HEK293 (cell line): ENCODE measurements around the gene AMPD3.

Source experiments
- CTCF ChIA-PET: fragments of 350-600 bp; formaldehyde crosslinking; extraction: SDS; loops from one replicate; lab custom pipeline; 2021; ENCODE audit warnings: antibody characterized with exemption; lab: Yijun Ruan, JAX
- POLR2A ChIA-PET: fragments of 300-600 bp; formaldehyde crosslinking; extraction: SDS; loops from one replicate; lab custom pipeline; 2020; ENCODE audit warnings: antibody characterized with exemption, inconsistent platforms; lab: Yijun Ruan, JAX
- H3K27ac ChIP-seq: fragments of 200-500 bp; sonication (Bioruptor generic); 2 replicates; pipeline ENCODE4 v1.5.1; 2014; ENCODE audit warnings: low read depth, low read length, control low read depth, inconsistent platforms; ENCODE audit errors: extremely low read depth
- H3K36me3 ChIP-seq, 2 experiments: fragments of 200-500 bp in 1 of 2; sonication (Bioruptor generic) in 1 of 2; 1 replicate in 1 of 2; 2 replicates in 1 of 2; pipeline ENCODE4 v1.5.1; 2014 to 2017; ENCODE audit warnings: inconsistent platforms in 2 of 2, low read length in 2 of 2; ENCODE audit not compliant: control insufficient read depth in 2 of 2, insufficient read depth in 1 of 2
- H3K4me1 ChIP-seq: fragments of 200-500 bp; sonication (Bioruptor generic); 2 replicates; pipeline ENCODE4 v1.5.1; 2014; ENCODE audit warnings: mild to moderate bottlenecking, low read length, inconsistent platforms; ENCODE audit not compliant: control insufficient read depth, insufficient read depth
- H3K4me3 ChIP-seq: 2 replicates; pipeline ENCODE4 v1.5.1; 2011; ENCODE audit warnings: low read depth, mild to moderate bottlenecking, control low read depth, low read length, moderate library complexity
- H3K9me3 ChIP-seq: fragments of 200-500 bp; sonication (Bioruptor generic); 2 replicates; pipeline ENCODE4 v1.5.1; 2014; ENCODE audit warnings: low read depth, low read length, inconsistent platforms; ENCODE audit not compliant: control insufficient read depth, insufficient read depth
- BCL11A ChIP-seq: fragments of 450-650 bp; formaldehyde crosslinking; IDR thresholded peaks from 2 replicates; pipeline ENCODE4 v1.5.1; 2016; ENCODE audit warnings: low read depth, missing biosample characterization, missing genetic modification characterization
- GLIS1 ChIP-seq: fragments of 450-650 bp; formaldehyde crosslinking; IDR thresholded peaks from 2 replicates; pipeline ENCODE4 v1.5.1; 2016; ENCODE audit warnings: missing biosample characterization, missing genetic modification characterization
- MEIS1 ChIP-seq: sonication (generic); formaldehyde crosslinking; IDR thresholded peaks from 2 replicates; pipeline ENCODE4 v1.8.1; 2022; ENCODE audit warnings: missing genetic modification reagents, mild to moderate bottlenecking, borderline replicate concordance
- ZIC2 ChIP-seq: fragments of 450-650 bp; formaldehyde crosslinking; IDR thresholded peaks from 2 replicates; pipeline ENCODE4 v1.5.1; 2016; ENCODE audit warnings: missing biosample characterization, missing genetic modification characterization
- ZNF169 ChIP-seq: fragments of 450-650 bp; formaldehyde crosslinking; IDR thresholded peaks from 2 replicates; pipeline ENCODE4 v1.5.1; 2016; ENCODE audit warnings: missing biosample characterization, missing genetic modification characterization
- ZNF175 ChIP-seq: fragments of 450-650 bp; formaldehyde crosslinking; IDR thresholded peaks from 2 replicates; pipeline ENCODE4 v1.5.1; 2016; ENCODE audit warnings: missing biosample characterization, missing genetic modification characterization
- ZNF398 ChIP-seq: fragments of 450-650 bp; formaldehyde crosslinking; IDR thresholded peaks from 2 replicates; pipeline ENCODE4 v1.5.1; 2017; ENCODE audit warnings: missing biosample characterization, missing genetic modification characterization
- ZNF501 ChIP-seq: fragments of 450-650 bp; formaldehyde crosslinking; IDR thresholded peaks from 2 replicates; pipeline ENCODE4 v1.5.1; 2016; ENCODE audit warnings: missing biosample characterization, missing genetic modification characterization
- ZNF518A ChIP-seq: fragments of 450-650 bp; formaldehyde crosslinking; conservative IDR thresholded peaks from 2 replicates; pipeline ENCODE4 v1.5.1; 2016; ENCODE audit warnings: low read depth, missing biosample characterization, missing genetic modification characterization
- ZNF544 ChIP-seq: fragments of 450-650 bp; formaldehyde crosslinking; IDR thresholded peaks from 2 replicates; pipeline ENCODE4 v1.5.0; 2017; ENCODE audit warnings: missing biosample characterization, missing genetic modification characterization
- ZNF623 ChIP-seq: fragments of 450-650 bp; formaldehyde crosslinking; IDR thresholded peaks from 2 replicates; pipeline ENCODE4 v1.5.1; 2016; ENCODE audit warnings: missing biosample characterization, missing genetic modification characterization
- ZNF830 ChIP-seq: fragments of 450-650 bp; IDR thresholded peaks from 2 replicates; pipeline ENCODE4 v1.5.0; 2018; ENCODE audit warnings: missing biosample characterization, missing genetic modification characterization, low read depth, mild to moderate bottlenecking, moderate library complexity
- TF ChIP-seq, protein P1 (sequence below): fragments of 450-650 bp; formaldehyde crosslinking; IDR thresholded peaks from 2 replicates; pipeline ENCODE4 v1.5.1; 2016; ENCODE audit warnings: missing biosample characterization, missing genetic modification characterization
- TF ChIP-seq, protein P2 (sequence below): fragments of 450-650 bp; formaldehyde crosslinking; IDR thresholded peaks from 2 replicates; pipeline ENCODE4 v1.5.1; 2016; ENCODE audit warnings: missing biosample characterization, missing genetic modification characterization, borderline replicate concordance

Gene AMPD3

GRCh38 chr11:10498426-10499250, 43.6 kb downstream of the AMPD3 start:
- TF ChIP-seq ZNF169 (tag by site-specific recombination) (no peak), ZNF830 (tag by site-specific recombination) (no peak), ZIC2 (peak; percentile 61), ZNF398 (no peak)
- TF ChIP-seq, protein P1, sequence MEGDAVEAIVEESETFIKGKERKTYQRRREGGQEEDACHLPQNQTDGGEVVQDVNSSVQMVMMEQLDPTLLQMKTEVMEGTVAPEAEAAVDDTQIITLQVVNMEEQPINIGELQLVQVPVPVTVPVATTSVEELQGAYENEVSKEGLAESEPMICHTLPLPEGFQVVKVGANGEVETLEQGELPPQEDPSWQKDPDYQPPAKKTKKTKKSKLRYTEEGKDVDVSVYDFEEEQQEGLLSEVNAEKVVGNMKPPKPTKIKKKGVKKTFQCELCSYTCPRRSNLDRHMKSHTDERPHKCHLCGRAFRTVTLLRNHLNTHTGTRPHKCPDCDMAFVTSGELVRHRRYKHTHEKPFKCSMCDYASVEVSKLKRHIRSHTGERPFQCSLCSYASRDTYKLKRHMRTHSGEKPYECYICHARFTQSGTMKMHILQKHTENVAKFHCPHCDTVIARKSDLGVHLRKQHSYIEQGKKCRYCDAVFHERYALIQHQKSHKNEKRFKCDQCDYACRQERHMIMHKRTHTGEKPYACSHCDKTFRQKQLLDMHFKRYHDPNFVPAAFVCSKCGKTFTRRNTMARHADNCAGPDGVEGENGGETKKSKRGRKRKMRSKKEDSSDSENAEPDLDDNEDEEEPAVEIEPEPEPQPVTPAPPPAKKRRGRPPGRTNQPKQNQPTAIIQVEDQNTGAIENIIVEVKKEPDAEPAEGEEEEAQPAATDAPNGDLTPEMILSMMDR (tag by site-specific recombination), result no peak
- ChIA-PET CTCF (no interaction called here), POLR2A (no interaction called here)
- Histone ChIP-seq H3K9me3 (no peaks in the 10 kb centered on the region), H3K4me3 (no peak overlapping the region), H3K4me1 (no peaks in the 10 kb centered on the region), H3K27ac (no peak overlapping the region), H3K36me3 (peaks cover 0 to 9% of the 10 kb centered on the region in 2 experiments; a peak in 1 of 3 replicates)

DNA sequence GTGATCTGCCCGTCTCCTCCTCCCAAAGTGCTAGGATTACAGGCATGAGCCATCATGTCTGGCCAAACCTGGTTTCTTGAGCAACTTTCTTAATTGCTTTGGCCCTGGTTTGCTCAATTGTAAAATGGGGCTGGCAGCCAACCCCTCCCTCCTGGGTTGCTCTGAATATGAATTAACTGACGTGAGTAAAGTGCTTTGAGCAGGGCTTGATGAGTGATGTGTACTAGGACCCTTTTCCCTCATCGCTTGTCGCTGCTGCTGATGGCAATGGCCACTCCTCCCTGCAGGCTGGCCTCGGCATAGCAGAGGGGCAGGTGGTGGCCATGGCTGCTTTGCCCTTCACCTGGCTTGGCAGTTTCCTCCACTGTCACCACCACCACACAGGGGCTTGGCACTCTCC, 44.4 kb downstream of the AMPD3 start:
- Histone ChIP-seq H3K4me1 (no peaks in the 10 kb centered on the region), H3K4me3 (no peak overlapping the region), H3K9me3 (no peaks in the 10 kb centered on the region), H3K27ac (no peak overlapping the region), H3K36me3 (peaks cover 0 to 10% of the 10 kb centered on the region in 2 experiments; a peak in 1 of 3 replicates)
- POLR2A ChIA-PET, result no interaction called here
- CTCF ChIA-PET, result no interaction called here
- TF ChIP-seq ZNF501 (tag by site-specific recombination) (no peak), ZNF518A (tag by site-specific recombination) (no peak), BCL11A (tag by site-specific recombination) (no peak), ZNF175 (tag by site-specific recombination) (no peak), GLIS1 (tag by site-specific recombination) (no peak), ZNF544 (tag by site-specific recombination) (no peak), ZNF623 (tag by site-specific recombination) (no peak), MEIS1 (CRISPR knock-in tag) (no peak)
- TF ChIP-seq, protein P2, sequence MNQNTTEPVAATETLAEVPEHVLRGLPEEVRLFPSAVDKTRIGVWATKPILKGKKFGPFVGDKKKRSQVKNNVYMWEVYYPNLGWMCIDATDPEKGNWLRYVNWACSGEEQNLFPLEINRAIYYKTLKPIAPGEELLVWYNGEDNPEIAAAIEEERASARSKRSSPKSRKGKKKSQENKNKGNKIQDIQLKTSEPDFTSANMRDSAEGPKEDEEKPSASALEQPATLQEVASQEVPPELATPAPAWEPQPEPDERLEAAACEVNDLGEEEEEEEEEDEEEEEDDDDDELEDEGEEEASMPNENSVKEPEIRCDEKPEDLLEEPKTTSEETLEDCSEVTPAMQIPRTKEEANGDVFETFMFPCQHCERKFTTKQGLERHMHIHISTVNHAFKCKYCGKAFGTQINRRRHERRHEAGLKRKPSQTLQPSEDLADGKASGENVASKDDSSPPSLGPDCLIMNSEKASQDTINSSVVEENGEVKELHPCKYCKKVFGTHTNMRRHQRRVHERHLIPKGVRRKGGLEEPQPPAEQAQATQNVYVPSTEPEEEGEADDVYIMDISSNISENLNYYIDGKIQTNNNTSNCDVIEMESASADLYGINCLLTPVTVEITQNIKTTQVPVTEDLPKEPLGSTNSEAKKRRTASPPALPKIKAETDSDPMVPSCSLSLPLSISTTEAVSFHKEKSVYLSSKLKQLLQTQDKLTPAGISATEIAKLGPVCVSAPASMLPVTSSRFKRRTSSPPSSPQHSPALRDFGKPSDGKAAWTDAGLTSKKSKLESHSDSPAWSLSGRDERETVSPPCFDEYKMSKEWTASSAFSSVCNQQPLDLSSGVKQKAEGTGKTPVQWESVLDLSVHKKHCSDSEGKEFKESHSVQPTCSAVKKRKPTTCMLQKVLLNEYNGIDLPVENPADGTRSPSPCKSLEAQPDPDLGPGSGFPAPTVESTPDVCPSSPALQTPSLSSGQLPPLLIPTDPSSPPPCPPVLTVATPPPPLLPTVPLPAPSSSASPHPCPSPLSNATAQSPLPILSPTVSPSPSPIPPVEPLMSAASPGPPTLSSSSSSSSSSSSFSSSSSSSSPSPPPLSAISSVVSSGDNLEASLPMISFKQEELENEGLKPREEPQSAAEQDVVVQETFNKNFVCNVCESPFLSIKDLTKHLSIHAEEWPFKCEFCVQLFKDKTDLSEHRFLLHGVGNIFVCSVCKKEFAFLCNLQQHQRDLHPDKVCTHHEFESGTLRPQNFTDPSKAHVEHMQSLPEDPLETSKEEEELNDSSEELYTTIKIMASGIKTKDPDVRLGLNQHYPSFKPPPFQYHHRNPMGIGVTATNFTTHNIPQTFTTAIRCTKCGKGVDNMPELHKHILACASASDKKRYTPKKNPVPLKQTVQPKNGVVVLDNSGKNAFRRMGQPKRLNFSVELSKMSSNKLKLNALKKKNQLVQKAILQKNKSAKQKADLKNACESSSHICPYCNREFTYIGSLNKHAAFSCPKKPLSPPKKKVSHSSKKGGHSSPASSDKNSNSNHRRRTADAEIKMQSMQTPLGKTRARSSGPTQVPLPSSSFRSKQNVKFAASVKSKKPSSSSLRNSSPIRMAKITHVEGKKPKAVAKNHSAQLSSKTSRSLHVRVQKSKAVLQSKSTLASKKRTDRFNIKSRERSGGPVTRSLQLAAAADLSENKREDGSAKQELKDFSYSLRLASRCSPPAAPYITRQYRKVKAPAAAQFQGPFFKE (tag by site-specific recombination), result no peak
